GM21367 (cell line): ENCODE data around the gene LONP1.
A peak's percentile ranks its signal among the peaks of the same experiment; 100 is the strongest.
"Not testable (repeated sequence)": the region's sequence is repeated elsewhere in the genome, so short reads cannot be mapped to it uniquely, and the experiment has no call there.

Experiments
- ATAC-seq: cut with Tn5 transposase; IDR thresholded peaks from one replicate; pipeline ENCODE4 v1.9.1; 2021; ENCODE audit not compliant: unreplicated experiment

Gene LONP1

GRCh38 chr19:5693195-5694166 lies 26.5 kb downstream of the LONP1 start:
- ATAC-seq = no peak

- ATAC-seq = no peak
Observed at GRCh38 chr19:5692723-5693194, 27.2 kb downstream of the LONP1 start.

GRCh38 chr19:5691822-5692722 lies 27.9 kb downstream of the LONP1 start:
- ATAC-seq = no peak

- no peak for ATAC-seq
Observed at GRCh38 chr19:5690955-5691821, 28.8 kb downstream of the LONP1 start.

- ATAC-seq = peak; percentile 32
Observed at GRCh38 chr19:5690125-5690954, 29.6 kb downstream of the LONP1 start, which contains the start of gene RPL36. Gene RPL36 (plus strand): TSS chr19:5690295. CDS start chr19:5690508, 213 bp downstream.

- ATAC-seq = not testable (repeated sequence)
Observed at GRCh38 chr19:5688262-5688881, 31.6 kb downstream of the LONP1 start.

GRCh38 chr19:5687360-5688198 lies 32.4 kb downstream of the LONP1 start:
- no peak for ATAC-seq

- peak; percentile 36 for ATAC-seq
Observed at GRCh38 chr19:5686647-5687359, 33.1 kb downstream of the LONP1 start.

- ATAC-seq = no peak
Observed at GRCh38 chr19:5686326-5686646, 33.7 kb downstream of the LONP1 start.

- ATAC-seq = no peak
Observed at GRCh38 chr19:5684694-5685430, 35.1 kb downstream of the LONP1 start.

- ATAC-seq = no peak
Observed at GRCh38 chr19:5683177-5683886, 36.6 kb downstream of the LONP1 start.

GRCh38 chr19:5682107-5682482 lies 37.9 kb downstream of the LONP1 start:
- ATAC-seq = no peak

GRCh38 chr19:5681391-5682106 lies 38.4 kb downstream of the LONP1 start:
- no peak for ATAC-seq

- ATAC-seq = peak; percentile 81
Observed at GRCh38 chr19:5680437-5681368, 39.2 kb downstream of the LONP1 start, which contains the start of the genes HSD11B1L and MICOS13. Gene HSD11B1L (plus strand): TSS chr19:5681027. CDS start chr19:5684833, 3,806 bp downstream. Gene MICOS13 (minus strand): TSS chr19:5680516. CDS start chr19:5680486, 30 bp downstream.

- no peak for ATAC-seq
Observed at GRCh38 chr19:5680084-5680436, 39.9 kb downstream of the LONP1 start.
